Colon (tissue), 2 donors: ENCODE measurements around the gene AUTS2.

Experiments used
- FAIRE-seq: peaks from 2 replicates; lab custom pipeline; 2012; peaks lifted over from hg19 to GRCh38; lab: Jason Lieb, UNC
- donor health status: control.
- donor health status: control.

AUTS2 gene

GRCh38 chr7:70663680-70664079 lies 1065.4 kb downstream of the AUTS2 start:
- no peak for FAIRE-seq

DNA sequence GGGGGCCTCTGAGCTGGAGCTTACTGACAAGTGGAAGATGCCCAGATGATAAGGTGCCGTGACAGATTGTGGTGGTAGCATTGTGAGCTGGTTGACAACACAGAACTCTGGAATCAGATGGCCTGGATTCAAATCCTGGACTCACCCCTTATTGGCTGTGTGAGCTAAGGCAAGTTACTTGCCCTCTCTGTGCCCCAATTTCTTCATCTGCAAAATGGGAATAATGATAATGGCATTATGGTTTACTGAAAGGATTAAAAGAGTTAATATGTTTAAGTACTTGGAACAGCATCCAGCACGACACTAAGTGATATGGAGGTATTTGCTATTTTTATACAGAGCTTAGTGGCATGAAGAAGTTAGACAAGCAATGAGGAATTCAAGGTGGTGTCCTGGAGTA lies 1067.7 kb downstream of the AUTS2 start:
- FAIRE-seq, result no peak

DNA sequence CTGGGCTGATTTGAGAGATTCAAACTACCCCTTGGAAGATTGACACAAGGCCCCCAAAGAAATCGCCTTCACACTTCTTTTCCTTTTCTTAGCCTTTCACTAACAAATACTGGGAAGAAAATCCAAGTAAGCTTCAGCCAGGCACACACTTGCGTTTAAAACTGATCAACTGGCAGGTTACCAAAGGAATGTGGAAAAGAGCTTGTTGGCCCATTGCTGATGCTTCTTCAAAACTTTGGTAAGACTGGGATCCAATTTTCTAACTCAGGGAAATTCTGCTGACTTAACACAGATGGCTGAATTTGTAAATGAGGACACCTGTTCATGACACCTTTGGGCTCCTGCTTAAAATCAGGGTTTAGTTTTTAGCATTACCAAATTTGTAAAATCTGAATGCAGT lies 1069.1 kb downstream of the AUTS2 start:
- no peak for FAIRE-seq

- FAIRE-seq, result no peak
Observed at GRCh38 chr7:70668606-70669358, 1070.5 kb downstream of the AUTS2 start.

DNA sequence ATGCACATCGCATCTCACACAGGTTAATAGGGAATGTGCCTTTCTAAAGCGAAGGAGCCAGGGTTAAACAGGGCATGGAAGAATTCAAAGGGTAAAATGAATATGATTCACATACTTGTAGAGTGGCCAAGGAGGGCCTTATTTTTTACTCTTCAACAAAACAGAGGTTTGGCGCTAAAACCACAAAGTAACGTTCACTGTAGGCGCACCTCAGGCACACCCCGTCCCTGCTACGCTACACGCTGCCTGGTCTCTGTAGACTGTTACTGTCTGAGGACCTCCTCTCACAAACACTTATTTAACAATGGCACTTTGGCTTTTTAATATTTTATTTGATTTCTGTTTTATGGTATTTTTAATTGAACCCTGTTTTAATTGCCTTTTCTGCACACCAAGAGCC lies 1071.6 kb downstream of the AUTS2 start:
- no peak for FAIRE-seq

DNA sequence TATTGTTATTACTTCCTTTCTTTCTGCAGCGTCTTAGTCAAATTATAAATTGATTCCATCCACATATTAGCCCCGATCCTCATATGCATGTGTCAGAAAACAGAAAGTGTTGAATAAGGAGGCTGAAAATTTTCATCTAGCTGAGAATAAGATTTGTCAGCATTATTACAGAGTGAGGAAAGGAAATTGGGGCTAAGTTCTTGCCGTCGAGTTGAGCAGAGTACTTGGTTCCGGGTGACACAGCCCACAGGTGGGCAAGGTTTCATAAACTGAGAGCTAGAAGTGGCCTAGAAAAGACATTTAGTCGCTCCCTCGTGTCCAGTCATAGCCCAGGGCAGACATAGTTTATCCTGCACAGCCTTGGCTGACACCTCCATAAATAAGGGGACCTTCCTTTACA lies 1072.0 kb downstream of the AUTS2 start:
- no peak for FAIRE-seq

GRCh38 chr7:70673778-70674570 lies 1075.7 kb downstream of the AUTS2 start:
- no peak for FAIRE-seq

DNA sequence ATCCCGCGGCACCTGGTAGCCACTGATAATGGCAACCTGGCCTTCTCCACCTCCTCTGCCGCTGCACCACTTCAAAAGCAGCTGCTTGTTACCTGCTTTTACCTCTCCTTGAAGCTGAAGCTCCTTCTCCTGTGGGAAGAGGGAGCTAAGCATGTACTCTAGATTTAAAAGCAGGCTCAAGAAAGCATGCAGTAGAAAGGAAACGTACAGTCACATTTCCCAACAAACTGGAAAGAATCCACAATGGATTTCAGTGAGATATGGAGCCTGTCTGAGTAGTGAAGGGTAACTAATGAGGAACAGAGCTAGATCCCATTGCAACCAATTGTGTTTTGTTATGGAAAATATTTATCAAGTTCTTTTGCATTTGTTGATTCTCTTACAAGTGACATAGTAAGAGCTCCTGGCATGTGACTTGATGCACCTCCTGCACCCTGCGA lies 1076.3 kb downstream of the AUTS2 start:
- FAIRE-seq, result no peak

DNA sequence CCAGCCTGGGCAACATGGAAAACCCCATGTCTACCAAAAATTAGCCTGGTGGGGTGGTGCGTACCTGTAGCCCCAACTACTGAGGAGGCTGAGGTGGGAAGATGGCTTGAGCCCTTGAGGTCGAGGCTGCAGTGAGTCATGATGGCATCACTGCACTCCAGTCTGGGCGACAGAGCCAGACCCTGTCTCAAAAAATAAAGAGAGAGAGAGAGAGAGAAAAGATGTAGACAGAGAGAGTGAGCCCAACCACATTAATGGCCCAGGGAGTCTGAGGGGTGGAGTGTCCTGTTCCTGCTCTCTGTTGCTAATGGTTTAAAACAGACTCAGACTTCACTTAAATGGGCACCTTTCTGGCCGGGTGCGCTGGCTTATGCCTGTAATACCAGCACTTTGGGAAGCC lies 1078.0 kb downstream of the AUTS2 start:
- no peak for FAIRE-seq

DNA sequence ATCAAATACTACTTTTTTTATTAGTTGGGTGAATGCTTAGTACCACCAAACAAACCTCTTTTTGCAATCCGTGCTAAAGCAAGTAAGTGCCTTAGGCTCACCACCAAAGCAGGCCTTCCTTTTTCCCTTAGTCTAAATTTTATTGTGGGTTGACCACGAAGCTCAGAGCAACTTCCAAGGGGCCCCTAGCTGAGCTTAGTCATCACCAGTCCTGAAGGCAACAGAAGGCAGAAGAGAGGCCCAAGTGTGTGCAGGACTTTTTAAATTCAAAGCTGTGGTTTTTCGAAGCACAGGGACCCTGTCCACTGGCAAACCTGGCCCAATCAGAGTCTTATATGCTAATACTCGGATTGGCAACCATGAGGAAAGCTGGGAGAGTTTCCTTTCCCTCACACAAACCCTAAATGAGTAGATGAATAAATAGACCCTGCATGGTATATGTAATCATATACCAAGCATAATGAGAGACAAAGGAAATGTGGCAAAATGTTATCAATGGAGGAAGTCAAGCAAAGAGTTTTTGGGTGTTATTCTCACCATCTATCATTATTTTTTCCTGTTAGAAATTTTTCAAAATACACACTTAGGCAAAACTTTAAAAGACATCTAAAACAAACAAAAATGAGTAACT lies 1080.5 kb downstream of the AUTS2 start:
- FAIRE-seq, result no peak

GRCh38 chr7:70679661-70680060 lies 1081.4 kb downstream of the AUTS2 start:
- FAIRE-seq, result no peak

- no peak for FAIRE-seq
Observed at GRCh38 chr7:70680306-70680705, 1082.0 kb downstream of the AUTS2 start.

DNA sequence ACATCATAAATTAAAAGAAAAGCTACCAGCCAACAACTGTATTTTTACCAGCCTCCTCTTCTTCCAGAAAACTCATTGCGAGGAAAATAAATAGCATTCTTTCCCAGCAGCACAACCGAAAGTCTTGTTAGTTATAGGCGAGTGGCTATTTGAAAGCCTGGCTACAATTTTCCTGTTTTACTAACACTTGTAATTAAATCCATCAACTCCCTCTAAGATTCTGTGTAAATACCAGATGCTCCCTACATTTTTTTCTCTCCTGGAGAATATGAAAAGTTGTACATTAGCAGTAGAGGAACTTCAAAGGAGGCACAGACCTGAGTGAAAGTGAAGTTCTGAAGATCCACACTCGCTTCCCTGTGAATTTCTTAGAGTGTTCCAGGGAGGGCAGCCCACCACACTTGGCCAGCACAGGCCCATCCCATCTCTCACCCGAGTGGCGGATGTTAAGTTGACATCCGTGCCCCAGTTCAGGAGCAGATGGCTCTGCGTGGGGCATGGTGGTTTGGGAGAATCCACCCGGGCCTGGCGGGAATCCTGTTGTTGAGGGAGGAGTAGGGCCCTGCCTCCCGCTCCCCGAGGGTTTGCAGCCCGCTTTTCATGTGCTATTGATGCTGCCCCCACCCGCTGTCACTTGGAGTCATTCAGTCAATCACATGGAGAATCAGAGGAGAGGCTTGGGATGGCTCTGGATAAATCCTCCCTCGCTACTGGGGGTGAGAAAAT lies 1082.6 kb downstream of the AUTS2 start:
- FAIRE-seq, result no peak

DNA sequence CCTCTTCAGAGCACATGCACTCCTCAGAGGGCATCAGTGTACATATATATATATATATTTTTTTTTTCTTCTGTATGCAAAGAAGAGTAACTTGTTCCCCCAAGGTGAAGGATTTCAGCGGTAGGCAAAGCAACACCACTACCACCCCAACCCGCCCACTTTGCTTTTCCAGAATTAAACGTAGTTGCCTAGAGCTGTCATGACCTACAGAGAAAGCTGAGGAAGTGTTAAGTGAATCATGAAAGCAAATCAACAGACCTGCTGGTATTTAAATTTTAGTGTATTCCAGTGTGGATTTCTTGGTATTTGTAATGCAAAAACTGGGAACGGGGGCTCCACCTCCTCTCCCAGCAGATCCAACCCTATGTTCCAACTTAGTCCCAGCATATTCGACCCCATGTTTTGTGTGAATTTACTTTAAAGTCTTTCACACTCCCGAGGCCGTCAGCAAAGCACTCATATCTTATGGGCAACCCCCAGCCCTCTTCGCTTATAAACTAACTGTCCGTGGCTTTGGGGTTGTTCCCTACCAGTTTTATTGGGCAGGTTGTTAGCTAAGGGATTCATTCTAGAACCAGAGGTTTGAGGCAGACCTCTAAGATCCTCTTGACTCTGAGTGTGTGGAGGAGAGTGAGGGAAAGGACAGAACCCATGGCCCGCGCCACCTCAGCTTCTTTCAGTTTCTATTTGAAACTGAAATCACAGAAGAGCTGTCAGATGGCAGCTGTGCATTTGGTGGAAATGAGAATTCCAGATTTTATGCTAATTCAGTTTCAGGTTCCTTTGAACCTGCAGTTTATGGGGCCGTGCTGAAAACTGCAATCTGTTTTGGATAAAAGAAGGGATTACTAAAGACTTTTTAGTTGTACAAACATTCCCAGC lies 1083.4 kb downstream of the AUTS2 start:
- FAIRE-seq, result no peak

- no peak for FAIRE-seq
Observed at GRCh38 chr7:70684173-70684572, 1085.9 kb downstream of the AUTS2 start.

DNA sequence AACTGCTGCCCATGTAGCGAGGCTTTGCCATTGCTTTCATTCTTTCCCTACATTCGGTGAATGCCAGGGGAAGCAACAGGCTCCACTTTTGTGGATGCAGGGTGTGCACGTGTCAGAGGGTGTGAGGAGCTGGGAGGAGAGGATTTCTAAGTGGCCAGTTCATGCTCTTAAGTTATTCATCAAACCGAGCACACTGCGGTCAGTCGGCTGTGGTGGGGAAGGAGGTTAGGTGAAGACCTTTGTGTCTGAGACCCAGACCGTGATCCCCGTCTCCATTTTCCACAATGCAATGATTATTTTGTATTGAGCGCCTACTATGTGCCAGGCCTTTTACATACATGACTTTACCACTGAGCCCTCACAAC lies 1095.0 kb downstream of the AUTS2 start:
- FAIRE-seq, result no peak

DNA sequence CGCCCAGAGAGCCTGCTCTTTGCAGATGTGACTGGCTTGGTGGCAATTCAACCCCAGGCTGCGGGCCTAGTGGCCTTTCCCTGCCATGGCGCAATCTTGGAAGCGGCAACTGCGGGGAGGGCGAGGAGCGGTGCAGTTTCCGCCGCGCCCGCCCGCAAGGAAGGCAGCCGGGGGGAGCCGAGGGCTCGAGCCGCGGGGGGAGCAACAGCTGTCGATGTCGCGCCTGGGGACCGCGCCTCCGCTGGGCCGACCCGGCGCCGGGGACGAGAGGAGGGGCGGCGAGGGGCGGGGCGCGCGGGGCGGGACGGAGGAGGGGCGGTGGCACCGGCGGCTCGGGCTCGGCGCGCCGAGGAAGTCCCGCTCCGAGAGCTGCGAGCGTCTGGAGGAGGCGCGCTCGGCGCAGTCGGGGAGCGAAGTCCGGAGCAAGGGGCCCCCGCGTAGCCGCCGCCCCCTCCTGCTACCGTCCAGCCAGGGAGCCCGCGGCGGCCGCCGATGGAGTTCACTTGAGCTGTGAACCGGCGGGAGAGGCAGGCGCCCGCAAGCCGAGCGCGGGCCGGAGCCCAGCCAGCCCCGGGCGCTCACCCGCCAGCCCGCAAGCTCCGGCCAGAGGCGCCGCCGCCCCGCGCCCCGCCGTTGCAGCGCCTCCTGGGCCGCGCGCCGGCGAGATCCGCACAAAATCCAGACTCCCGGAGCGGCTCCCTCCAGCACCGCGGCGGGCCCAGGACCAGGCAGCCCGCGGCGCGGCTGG lies 1095.6 kb downstream of the AUTS2 start:
- FAIRE-seq, result no peak

GRCh38 chr7:70694434-70694970 lies 1096.2 kb downstream of the AUTS2 start:
- FAIRE-seq, result no peak

DNA sequence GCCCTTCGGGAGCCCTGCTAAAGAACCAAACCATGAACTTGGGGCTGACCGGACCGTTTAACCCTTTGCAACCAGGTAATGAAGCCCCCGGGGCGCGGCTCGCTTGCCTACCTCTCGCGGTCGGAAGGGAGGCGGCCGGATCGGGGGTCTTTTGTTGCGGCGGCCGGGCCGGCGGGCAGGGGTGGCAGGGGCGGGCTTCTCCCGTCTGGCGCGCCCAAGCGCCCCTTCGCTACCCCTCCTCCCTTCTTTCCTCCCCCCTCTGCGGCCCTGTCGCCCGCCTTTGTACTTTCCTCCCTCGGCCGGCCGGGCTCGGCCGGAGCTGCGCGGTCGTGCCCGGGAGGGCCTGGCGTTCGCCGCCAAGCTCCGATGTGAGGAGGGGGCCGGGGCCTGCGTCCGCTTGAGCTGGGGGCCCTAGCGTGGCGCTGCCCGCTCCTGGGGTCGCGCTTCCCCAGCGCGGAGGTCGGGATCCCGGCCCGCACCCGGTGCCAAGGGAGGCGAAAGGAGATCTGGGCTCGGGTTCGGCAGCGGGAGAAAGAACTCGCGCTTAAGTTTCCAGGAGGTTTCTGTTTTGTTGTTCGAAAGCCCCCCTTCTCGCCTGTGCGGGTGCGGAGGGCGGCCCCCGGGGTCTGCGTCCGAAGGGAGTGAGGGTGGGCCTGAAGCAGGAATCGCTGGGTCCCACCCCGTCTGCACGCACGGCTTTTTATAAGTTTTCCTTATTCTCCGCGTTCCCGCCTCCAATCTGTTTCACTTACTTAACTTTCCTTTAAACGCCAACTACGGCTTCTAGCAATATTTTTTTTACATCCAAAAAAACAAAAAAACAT lies 1096.9 kb downstream of the AUTS2 start:
- FAIRE-seq, result no peak

DNA sequence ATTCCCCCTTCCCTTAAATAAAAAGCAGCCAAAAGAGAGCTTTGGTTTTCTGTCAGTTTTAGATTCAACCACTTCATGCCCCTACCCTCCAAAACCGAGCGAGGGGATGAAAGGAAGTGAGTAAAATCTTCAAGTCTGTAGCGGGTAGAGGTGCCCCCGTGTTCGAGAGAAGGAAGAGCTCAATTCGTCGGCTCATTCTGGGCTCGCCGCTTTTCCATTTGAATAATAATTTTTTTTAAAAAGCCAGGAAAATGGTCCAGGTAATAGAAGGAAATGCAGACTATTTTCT lies 1097.5 kb downstream of the AUTS2 start:
- FAIRE-seq, result no peak
